BJ (cell line): Measurements from ENCODE around the gene RPS6KC1. TPM values are rescaled to one million over a fixed set of nuclear protein-coding genes. Genes with fewer than 3 reads are reported as not detected.

Experiments used
- CTCF ChIA-PET: fragments of 350-600 bp; formaldehyde crosslinking; extraction: SDS; loops from one replicate; lab custom pipeline; 2021; ENCODE audit warnings: antibody characterized with exemption, inconsistent platforms; lab: Yijun Ruan, JAX
- POLR2A ChIA-PET: fragments of 300-600 bp; sonication (Branson Sonifier 250); formaldehyde crosslinking; extraction: SDS; loops from one replicate; lab custom pipeline; 2021; ENCODE audit warnings: antibody characterized with exemption; lab: Charles Lee
- DNase-seq: peaks from one replicate; pipeline ENCODE4 v3.0.0-alpha.2; 2011; ENCODE audit warnings: low read depth
- H3K27me3 ChIP-seq: 2 replicates; pipeline ENCODE4 v1.6.0; 2011; ENCODE audit warnings: low read length; ENCODE audit not compliant: control insufficient read depth, insufficient read depth
- H3K36me3 ChIP-seq: 2 replicates; pipeline ENCODE4 v1.5.1; 2011; ENCODE audit warnings: low read length; ENCODE audit not compliant: control insufficient read depth, insufficient read depth
- H3K4me3 ChIP-seq: 2 replicates; pipeline ENCODE4 v1.5.1; 2011; ENCODE audit warnings: low read depth, mild to moderate bottlenecking, control low read depth, low read length
- CTCF ChIP-seq: IDR thresholded peaks from 2 replicates; pipeline ENCODE4 v1.5.1; 2011; ENCODE audit warnings: low read depth, mild to moderate bottlenecking, control low read depth, inconsistent platforms, low read length, moderate library complexity; ENCODE audit not compliant: insufficient read depth
- polyA plus RNA-seq: library from polyadenylated mRNA; depleted of rRNA; stranded (reverse); fragments of >200 nt; gene quantifications from 2 replicates; pipeline ENCODE4 v1.2.3, GENCODE V29; 2011; rRNA removed

Gene RPS6KC1
- polyA plus RNA-seq, 1 experiment = 6.7 TPM

- no peak for DNase-seq
- ChIA-PET POLR2A (no interaction called here), CTCF (no interaction called here)
- H3K36me3 ChIP-seq = no peaks in the 10 kb centered on the region
- no peaks in the 10 kb centered on the region for H3K27me3 ChIP-seq
- no peak for TF ChIP-seq CTCF
- no peak overlapping the region for H3K4me3 ChIP-seq
These were observed 269.3 kb downstream of the RPS6KC1 start for GRCh38 chr1:213320191-213320870.

Other genes starting within 250 kb of the RPS6KC1 start
- not detected in 2 replicates for gene SPATA45, start 203.6 kb upstream of the RPS6KC1 start, polyA plus RNA-seq
- 0.88 and 1.4 TPM in 2 replicates for gene FLVCR1, start 193.0 kb upstream of the RPS6KC1 start, polyA plus RNA-seq
- gene VASH2, start 100.7 kb upstream of the RPS6KC1 start, polyA plus RNA-seq = 0.04 and 0.12 TPM in 2 replicates
- 13.3 and 23.2 TPM in 2 replicates for gene ANGEL2, start 35.4 kb upstream of the RPS6KC1 start, polyA plus RNA-seq